ENCODE results near the gene SIM2. TPM values are rescaled to one million over a fixed set of nuclear protein-coding genes. Genes with fewer than 3 reads are reported as not detected.

The SIM2 gene
- total RNA-seq, 2 experiments from 2014 or later, result not detected

DNA sequence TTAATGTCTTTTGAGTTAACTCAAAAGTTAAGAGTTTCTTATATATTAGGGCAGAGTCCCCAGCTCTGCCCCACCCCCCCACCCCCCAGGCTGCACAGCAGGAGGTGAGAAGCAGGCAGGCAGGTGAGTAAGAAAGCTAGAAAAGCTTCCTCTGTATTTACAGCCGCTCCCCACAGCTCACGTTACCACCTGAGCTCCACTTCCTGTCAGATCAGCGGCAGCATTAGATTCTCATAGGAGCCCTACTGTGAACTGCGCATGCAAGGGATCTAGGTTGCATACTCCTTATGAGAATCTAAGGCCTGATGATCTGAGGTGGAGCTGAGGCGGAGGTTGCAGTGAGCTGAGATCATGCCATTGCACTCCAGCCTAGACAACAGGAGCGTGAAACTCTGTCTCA is 81.9 kb downstream of the SIM2 start:
- no peaks in the 10 kb centered on the region for H4K20me1 ChIP-seq (ENCODE audit: insufficient read depth, low read length)
- no peaks in the 10 kb centered on the region for H3K9me3 ChIP-seq (ENCODE audit: low read length)
- no peaks in the 10 kb centered on the region for H3K4me1 ChIP-seq (ENCODE audit: insufficient read depth, low read length, poor library complexity, severe bottlenecking)
- no peak for TF ChIP-seq EZH2phosphoT487 (IDR thresholded peaks at IDR 0.05; ENCODE audit: borderline replicate concordance, low read depth, low read length)
- TF ChIP-seq, protein P1, sequence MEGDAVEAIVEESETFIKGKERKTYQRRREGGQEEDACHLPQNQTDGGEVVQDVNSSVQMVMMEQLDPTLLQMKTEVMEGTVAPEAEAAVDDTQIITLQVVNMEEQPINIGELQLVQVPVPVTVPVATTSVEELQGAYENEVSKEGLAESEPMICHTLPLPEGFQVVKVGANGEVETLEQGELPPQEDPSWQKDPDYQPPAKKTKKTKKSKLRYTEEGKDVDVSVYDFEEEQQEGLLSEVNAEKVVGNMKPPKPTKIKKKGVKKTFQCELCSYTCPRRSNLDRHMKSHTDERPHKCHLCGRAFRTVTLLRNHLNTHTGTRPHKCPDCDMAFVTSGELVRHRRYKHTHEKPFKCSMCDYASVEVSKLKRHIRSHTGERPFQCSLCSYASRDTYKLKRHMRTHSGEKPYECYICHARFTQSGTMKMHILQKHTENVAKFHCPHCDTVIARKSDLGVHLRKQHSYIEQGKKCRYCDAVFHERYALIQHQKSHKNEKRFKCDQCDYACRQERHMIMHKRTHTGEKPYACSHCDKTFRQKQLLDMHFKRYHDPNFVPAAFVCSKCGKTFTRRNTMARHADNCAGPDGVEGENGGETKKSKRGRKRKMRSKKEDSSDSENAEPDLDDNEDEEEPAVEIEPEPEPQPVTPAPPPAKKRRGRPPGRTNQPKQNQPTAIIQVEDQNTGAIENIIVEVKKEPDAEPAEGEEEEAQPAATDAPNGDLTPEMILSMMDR (conservative IDR thresholded peaks at IDR 0.05; ENCODE audit: low read length), result no peak
- H3K4me3 ChIP-seq (ENCODE audit: low read depth, low read length, poor library complexity, severe bottlenecking), result no peak overlapping the region
- no peaks in the 10 kb centered on the region for H3K9me2 ChIP-seq (ENCODE audit: insufficient read depth, low read length)
- intact Hi-C loops (cut with micrococcal nuclease; ENCODE audit: unreplicated experiment), result no loop called here
- no TSS peak for BruUV-seq (replicated peaks)
- no peaks in the 10 kb centered on the region for H3K79me2 ChIP-seq (ENCODE audit: insufficient read depth, low read depth, low read length)
- no peak overlapping the region for H2AFZ ChIP-seq (ENCODE audit: low read length)
- H3K4me2 ChIP-seq (ENCODE audit: low read length), result no peak overlapping the region
- CTCF ChIA-PET (ENCODE audit: unreplicated experiment), result no interaction called here
- DNase-seq (ENCODE audit: low spot score), result no peak
- H3K36me3 ChIP-seq (ENCODE audit: insufficient read depth, low read length), result no peaks in the 10 kb centered on the region
- POLR2A ChIA-PET, result interaction anchor here (0.5 kb wide), 1 partner anchor 550 kb away, joined by 3 read pairs; no protein-coding TSS in a partner anchor
- no peak overlapping the region for H3K27ac ChIP-seq (ENCODE audit: low read depth, low read length, poor library complexity, severe bottlenecking)

DNA sequence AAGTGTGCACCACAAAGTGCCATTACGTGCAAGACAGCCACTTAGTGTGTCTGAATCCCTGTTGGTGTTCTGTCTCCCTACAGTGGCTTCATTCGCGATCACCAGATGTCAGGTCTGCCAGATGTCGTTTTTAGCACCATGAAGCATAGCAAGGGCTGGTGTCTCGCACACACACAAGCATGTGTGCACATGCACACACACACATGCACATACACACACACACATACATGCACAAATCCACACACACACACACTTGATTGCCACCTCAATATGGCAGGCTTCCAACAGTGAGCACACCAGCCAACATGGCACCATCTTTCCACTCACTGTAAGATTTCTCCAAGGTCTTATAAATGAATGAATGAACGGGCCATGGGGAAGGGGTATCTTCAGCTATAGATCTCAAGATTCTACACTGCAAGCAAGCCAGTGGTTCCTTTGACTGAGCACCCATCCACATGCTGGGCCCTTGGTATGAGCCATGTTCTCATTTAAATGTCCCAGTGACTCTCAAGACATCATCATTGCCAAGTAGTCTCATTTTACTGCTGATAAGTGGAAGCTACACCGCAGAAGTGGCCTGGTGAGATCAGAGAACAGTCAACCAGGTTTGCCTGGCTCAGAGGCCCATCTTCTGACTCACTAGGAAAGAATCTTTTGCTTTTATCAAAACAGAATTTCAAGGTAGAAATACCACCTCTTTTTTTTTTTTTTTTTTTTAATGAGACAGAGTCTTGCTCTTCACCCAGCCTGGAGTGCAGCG is 84.9 kb downstream of the SIM2 start:
- no peaks in the 10 kb centered on the region for H3K36me3 ChIP-seq (ENCODE audit: insufficient read depth, low read length)
- no peaks in the 10 kb centered on the region for H3K79me2 ChIP-seq (ENCODE audit: insufficient read depth, low read depth, low read length)
- DNase-seq (ENCODE audit: low spot score), result no peak
- no peaks in the 10 kb centered on the region for H3K9me2 ChIP-seq (ENCODE audit: insufficient read depth, low read length)
- BruUV-seq (replicated peaks), result no TSS peak
- intact Hi-C loops (cut with micrococcal nuclease; ENCODE audit: unreplicated experiment), result no loop called here
- no peak overlapping the region for H3K27ac ChIP-seq (ENCODE audit: low read depth, low read length, poor library complexity, severe bottlenecking)
- no peaks in the 10 kb centered on the region for H3K9me3 ChIP-seq (ENCODE audit: low read length)
- no peak overlapping the region for H3K4me2 ChIP-seq (ENCODE audit: low read length)
- TF ChIP-seq, protein P1 (conservative IDR thresholded peaks at IDR 0.05; ENCODE audit: low read length), result no peak
- no peak for TF ChIP-seq EZH2phosphoT487 (IDR thresholded peaks at IDR 0.05; ENCODE audit: borderline replicate concordance, low read depth, low read length)
- no peaks in the 10 kb centered on the region for H3K4me1 ChIP-seq (ENCODE audit: insufficient read depth, low read length, poor library complexity, severe bottlenecking)
- ChIA-PET CTCF (ENCODE audit: unreplicated experiment) (no interaction called here), POLR2A (no interaction called here)
- H3K4me3 ChIP-seq (ENCODE audit: low read depth, low read length, poor library complexity, severe bottlenecking), result no peak overlapping the region
- H2AFZ ChIP-seq (ENCODE audit: low read length), result no peak overlapping the region
- no peaks in the 10 kb centered on the region for H4K20me1 ChIP-seq (ENCODE audit: insufficient read depth, low read length)

DNA sequence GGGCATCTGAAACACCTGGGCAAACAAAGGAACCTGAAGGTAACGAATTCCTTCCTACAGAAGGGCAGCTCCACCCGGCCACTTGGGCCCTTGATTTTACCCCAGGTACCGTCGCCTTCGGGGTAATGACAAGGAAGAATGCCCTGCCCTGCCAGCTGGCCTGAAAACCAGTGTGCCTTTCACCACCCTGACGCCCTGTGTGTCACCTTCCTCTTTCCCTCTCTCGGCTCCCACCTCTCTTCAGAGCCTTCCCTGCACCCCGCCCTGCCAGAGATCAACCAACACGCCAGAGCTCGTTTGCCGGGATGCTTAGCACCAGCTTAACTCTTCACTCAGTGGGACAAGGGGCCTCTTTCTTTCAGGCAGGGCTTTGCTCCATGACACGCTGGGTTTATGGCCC is 86.0 kb downstream of the SIM2 start:
- CTCF ChIA-PET (ENCODE audit: unreplicated experiment), result no interaction called here
- Histone ChIP-seq H3K9me2 (ENCODE audit: insufficient read depth, low read length) (no peaks in the 10 kb centered on the region), H3K9me3 (ENCODE audit: low read length) (no peaks in the 10 kb centered on the region), H3K79me2 (ENCODE audit: insufficient read depth, low read depth, low read length) (no peaks in the 10 kb centered on the region), H3K36me3 (ENCODE audit: insufficient read depth, low read length) (no peaks in the 10 kb centered on the region), H2AFZ (ENCODE audit: low read length) (no peak overlapping the region), H3K4me1 (ENCODE audit: insufficient read depth, low read length, poor library complexity, severe bottlenecking) (no peaks in the 10 kb centered on the region), H3K27ac (ENCODE audit: low read depth, low read length, poor library complexity, severe bottlenecking) (no peak overlapping the region), H3K4me2 (ENCODE audit: low read length) (no peak overlapping the region), H3K4me3 (ENCODE audit: low read depth, low read length, poor library complexity, severe bottlenecking) (no peak overlapping the region), H4K20me1 (ENCODE audit: insufficient read depth, low read length) (no peaks in the 10 kb centered on the region)
- BruUV-seq (replicated peaks), result no TSS peak
- intact Hi-C loops (cut with micrococcal nuclease; ENCODE audit: unreplicated experiment), result no loop called here
- POLR2A ChIA-PET, result no interaction called here
- DNase-seq (ENCODE audit: low spot score), result no peak
- TF ChIP-seq EZH2phosphoT487 (IDR thresholded peaks at IDR 0.05; ENCODE audit: borderline replicate concordance, low read depth, low read length), result no peak
- TF ChIP-seq, protein P1 (conservative IDR thresholded peaks at IDR 0.05; ENCODE audit: low read length), result no peak

All from OCI-LY7 (cell line).